Stimulated activated CD8-positive, alpha-beta memory T cell treated with anti-CD3 and anti-CD28 coated beads, Interleukin-7, amount 100 ng/mL, for 48 hours (primary cell): Measurements from ENCODE around the gene MRPL21.
A peak's percentile ranks its signal among the peaks of the same experiment; 100 is the strongest.
"Not testable (repeated sequence)": the region's sequence is repeated elsewhere in the genome, so short reads cannot be mapped to it uniquely, and the experiment has no call there.

Source experiments
- DNase-seq, 2 donors: peaks; one replicate each; pipeline ENCODE4 v3.0.0-alpha.2; 2020; ENCODE audit warnings: low read depth in 1 of 2; ENCODE audit errors: extremely low read depth in 1 of 2

Gene MRPL21

DNA sequence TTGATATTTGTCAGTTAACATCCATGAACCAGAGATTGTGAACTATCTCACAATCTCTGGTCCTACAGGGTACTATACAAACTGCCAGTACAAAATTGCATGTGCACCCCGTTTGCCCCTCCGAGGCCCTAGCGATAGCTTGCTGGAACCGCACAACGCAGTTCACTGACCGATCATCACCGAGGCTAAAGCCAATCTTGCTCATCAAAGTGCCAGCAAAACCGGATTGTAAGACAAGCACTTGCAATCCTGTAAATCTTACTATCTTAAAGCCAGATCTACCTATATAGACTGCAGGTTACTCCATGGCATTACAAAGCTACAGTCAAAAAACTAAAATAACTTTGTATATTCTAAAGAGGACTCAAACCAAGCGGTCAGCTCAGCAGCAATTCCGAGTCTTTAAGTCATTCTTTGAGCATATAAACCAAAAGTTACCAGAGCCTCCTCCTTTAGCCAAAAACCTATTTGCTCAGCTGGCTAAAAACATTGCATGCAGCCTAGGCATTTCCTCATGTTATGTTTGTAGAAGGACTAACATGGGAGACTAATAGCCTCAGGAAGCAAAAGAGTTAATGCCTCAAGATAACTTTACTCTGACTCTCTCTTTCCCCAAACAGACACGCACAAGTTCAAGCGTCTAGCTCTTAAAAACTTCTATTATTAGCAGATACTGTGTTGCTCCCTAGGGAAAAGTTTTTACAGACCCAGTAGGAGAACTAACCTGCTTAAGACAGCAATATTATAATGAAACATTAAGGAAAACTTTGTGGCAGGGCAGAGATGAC is 31.2 kb downstream of the MRPL21 start:
- no peak for DNase-seq

- DNase-seq = no peak
Observed at GRCh38 chr11:68870470-68870869, 33.2 kb downstream of the MRPL21 start.

DNA sequence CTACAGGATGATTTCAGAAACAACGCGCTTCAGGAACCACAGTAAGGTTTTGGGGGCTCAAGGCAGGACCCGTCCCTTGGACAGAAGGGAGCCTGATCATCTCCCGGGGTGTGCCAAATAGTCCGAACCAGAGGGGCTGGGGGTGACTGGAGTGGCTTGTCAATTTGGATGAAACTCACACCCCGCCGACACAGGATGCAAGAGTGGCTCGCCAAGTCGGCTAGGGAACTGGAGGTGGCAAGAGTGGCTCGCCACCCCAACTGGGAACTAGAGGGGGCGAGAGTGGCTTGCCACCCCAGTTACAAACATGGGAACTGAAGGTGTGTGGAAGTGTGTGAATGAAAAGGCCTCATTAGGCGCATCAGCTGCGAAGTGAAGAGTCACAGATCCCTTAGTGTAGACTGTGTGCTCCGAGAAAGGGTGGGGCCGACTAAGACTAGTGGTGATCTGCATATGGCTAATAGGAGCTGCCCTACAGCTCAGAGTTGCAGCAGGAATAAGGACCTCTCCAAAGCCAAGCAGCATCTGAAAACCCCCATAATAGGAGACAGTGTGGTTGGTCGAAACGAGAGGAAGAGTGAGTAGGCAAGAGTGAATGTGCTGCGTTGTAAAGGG is 35.3 kb downstream of the MRPL21 start:
- no peak for DNase-seq

DNA sequence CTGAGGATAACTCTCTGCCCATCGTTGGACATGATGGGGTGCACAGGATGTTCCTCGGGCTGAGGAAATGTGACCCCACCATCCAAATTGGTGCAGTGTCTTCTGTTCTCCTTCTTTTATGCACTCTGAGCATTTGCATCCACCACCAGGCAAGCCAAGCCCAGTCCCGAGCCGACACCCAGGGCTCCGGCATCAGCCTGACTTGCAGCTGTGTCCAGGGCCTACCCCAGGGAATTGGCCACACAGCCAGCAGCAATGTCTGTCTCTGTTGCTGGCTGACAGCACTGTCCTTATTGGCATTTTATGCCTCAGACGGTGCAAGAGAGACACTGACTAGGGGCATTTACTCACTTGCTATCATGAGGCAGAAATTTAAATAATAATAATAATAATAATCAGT is 36.6 kb downstream of the MRPL21 start:
- DNase-seq = no peak

GRCh38 chr11:68865241-68865640 is 38.4 kb downstream of the MRPL21 start:
- no peak for DNase-seq

GRCh38 chr11:68863553-68864265 is 39.9 kb downstream of the MRPL21 start:
- DNase-seq = no peak

DNA sequence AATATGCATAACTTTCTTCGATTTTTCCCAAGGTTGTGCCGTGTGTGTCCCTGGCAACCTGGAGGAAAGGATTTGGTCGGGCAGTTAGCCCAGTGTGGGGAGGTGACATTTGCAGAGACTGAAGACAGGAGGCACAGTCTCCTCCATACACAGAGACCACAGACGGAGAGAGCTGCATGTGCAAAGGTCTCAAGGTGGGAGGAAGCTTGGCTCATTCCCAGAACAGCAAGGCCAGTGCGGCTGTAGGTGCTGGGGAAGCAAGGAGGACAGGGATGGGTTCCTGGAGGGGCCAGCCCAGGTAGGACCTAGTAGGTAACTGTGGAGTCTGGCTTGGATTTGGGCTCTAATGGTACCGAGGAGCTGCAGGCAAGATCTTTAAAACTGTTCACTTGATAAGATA is 41.2 kb downstream of the MRPL21 start:
- no peak for DNase-seq

GRCh38 chr11:68859123-68859522 is 44.5 kb downstream of the MRPL21 start:
- DNase-seq = no peak

- no peak for DNase-seq
Observed at GRCh38 chr11:68857037-68857586, 46.5 kb downstream of the MRPL21 start.

- not testable (repeated sequence) for DNase-seq
Observed at GRCh38 chr11:68856425-68857030, 47.1 kb downstream of the MRPL21 start.

- DNase-seq = no peak
Observed at GRCh38 chr11:68855205-68855981, 48.2 kb downstream of the MRPL21 start.

- DNase-seq = no peak
Observed at GRCh38 chr11:68854273-68854958, 49.2 kb downstream of the MRPL21 start.

- no peak for DNase-seq
Observed at GRCh38 chr11:68852628-68853027, 51.0 kb downstream of the MRPL21 start.

- no peak for DNase-seq
Observed at GRCh38 chr11:68848429-68848828, 55.2 kb downstream of the MRPL21 start.

DNA sequence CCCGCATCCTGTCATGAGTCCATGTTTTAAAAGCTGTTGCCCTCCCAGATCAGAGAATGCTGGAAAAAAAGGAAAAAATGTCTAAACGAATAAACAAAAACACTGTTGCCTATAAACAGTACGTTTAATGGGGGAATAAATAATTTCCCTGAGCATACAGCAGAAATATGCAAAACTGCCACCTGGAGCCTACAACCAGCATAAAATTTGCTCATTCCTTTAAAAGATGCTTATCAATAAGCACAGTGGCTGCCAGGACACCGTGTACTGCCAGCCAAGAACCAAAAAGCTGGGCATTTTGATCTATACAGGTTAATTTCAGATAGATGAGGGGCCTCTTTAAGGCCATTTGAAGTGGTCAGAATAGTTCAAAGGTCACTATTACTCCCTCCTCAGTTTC is 56.2 kb downstream of the MRPL21 start:
- no peak for DNase-seq

DNA sequence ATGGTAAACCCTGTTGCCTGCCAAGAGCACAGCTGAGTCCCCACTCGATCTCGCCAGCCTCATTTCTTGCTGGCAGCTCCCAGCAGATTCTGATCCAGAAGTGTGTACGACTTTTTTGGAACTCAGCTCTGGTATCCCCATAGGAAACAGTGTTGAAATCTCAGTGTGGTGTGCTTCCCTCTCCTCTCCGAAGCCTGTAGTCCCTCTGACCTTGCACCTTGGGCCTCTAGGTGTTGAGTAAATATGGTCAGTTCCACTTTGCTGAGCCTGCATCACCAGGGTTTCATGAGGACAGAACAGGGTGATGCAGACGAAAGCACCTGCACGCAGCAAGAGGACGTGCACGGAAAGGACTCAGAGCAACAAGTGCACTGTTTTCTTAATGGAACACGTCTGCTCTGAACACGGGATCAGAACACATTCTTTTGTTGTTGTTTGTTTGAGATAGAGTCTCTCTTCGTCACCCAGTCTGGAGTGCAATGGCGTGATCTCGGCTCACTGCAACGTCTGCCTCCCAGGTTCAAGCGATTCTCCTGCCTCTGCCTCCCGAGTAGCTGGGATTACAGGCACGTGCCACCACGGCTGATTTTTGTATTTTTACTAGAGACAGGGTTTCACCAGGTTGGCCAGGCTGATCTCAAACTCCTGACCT is 58.2 kb downstream of the MRPL21 start:
- no peak for DNase-seq

- DNase-seq = no peak
Observed at GRCh38 chr11:68844801-68845200, 58.8 kb downstream of the MRPL21 start.

DNA sequence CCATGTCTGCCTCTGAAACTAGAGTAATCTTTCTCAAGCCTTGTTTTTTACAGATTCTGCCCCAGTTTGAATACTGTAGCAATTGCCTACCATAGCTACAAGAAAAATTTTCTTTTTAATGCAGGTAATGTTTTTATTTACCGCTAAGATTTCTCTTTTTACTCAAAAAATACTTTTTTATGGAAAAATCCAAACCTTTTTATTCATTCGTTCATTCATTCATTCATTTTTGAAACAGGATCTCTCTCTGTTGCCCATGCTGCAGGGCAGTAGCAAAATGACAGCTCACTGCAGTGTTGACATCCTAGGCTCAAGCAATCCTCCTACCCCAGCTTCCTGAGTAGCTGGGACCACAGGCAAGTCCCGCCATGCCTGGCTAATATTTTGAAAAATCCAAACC is 59.3 kb downstream of the MRPL21 start:
- DNase-seq = no peak

DNA sequence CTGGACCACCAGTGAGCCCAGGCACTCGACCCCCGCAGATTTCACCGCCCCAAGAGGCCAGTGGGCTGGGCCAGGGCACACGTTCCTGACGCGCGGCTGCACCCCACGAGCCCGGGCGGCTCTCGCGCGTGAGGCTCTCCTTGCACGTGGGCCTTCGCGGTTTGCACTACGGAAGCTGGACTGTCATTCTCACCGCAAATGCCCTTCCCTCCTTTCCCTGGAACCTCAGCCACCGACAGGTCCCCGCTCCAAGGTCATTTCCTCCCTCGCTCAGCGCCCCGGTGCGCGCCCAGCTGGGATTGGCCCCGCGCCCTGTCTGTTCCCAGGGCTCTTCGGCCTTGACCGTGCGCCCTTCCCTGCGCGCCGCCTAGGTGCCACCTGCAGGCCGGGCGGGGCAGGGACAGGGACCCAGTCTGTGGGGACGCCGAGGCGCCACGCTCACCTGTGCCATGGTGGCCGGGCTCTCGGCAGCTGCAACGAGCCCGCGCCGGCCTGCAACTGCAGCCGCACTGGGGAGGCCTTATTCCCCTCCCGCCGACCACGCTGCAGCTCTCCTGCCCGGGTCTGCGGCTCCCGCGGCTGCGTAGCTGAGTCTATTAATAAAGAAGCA is 59.8 kb downstream of the MRPL21 start:
- peak; percentile 52 to 63 for DNase-seq
